Kidney (tissue), 14 donors: Measurements from ENCODE around the gene COP1. TPM values are rescaled to one million over a fixed set of nuclear protein-coding genes. Genes with fewer than 3 reads are reported as not detected.

Experiments
- DNase-seq, 5 donors: peaks; one replicate each; pipeline ENCODE4 v3.0.0-alpha.2; 2013 to 2020
- FAIRE-seq: peaks from 2 replicates; lab custom pipeline; 2012; peaks lifted over from hg19 to GRCh38; lab: Jason Lieb, UNC
- H3K27ac ChIP-seq, 2 donors: one replicate each; pipeline ENCODE4 v1.7.0; 2013; ENCODE audit warnings: low read depth in 2 of 2, low read length in 2 of 2, inconsistent platforms in 1 of 2
- H3K27me3 ChIP-seq: one replicate; pipeline ENCODE4 v1.7.1; 2013; ENCODE audit warnings: low read length, inconsistent platforms; ENCODE audit not compliant: control insufficient read depth, insufficient read depth
- H3K36me3 ChIP-seq, 3 donors: one replicate each; pipeline versions ENCODE4 v1.7.0 to v1.7.1; 2013; ENCODE audit warnings: low read length in 3 of 3, control low read depth in 1 of 3, inconsistent platforms in 1 of 3; ENCODE audit not compliant: insufficient read depth in 3 of 3, control insufficient read depth in 2 of 3
- H3K4me1 ChIP-seq, 3 donors: one replicate each; pipeline versions ENCODE4 v1.7.0 to v1.7.1; 2013; ENCODE audit warnings: low read length in 3 of 3, inconsistent platforms in 1 of 3, low read depth in 1 of 3; ENCODE audit not compliant: control insufficient read depth in 2 of 3, insufficient read depth in 2 of 3
- H3K4me3 ChIP-seq, 3 donors: one replicate each; pipeline versions ENCODE4 v1.7.0 to v1.8.1; 2013; ENCODE audit warnings: low read length in 3 of 3, control low read depth in 1 of 3, inconsistent platforms in 1 of 3
- H3K9ac ChIP-seq, 3 donors: one replicate each; pipeline versions ENCODE4 v1.7.0 to v1.7.1; 2013; ENCODE audit warnings: low read length in 3 of 3, control low read depth in 1 of 3, inconsistent platforms in 1 of 3
- H3K9me3 ChIP-seq, 3 donors: one replicate each; pipeline versions ENCODE4 v1.7.0 to v1.7.1; 2013; ENCODE audit warnings: low read length in 3 of 3, control low read depth in 1 of 3, inconsistent platforms in 1 of 3; ENCODE audit not compliant: control insufficient read depth in 2 of 3, insufficient read depth in 1 of 3
- CTCF ChIP-seq: IDR thresholded peaks from 3 replicates; pipeline ENCODE4 v1.5.1; 2012; ENCODE audit warnings: mild to moderate bottlenecking, moderate library complexity, borderline replicate concordance; ENCODE audit not compliant: insufficient read depth; ENCODE audit errors: extremely low read depth
- intact Hi-C: fragments of 100-400 bp; cut with DNase I; formaldehyde crosslinking; loops from one replicate; pipeline ENCODE4 v1.11.1; 2022
- polyA plus RNA-seq: library from polyadenylated mRNA; stranded (reverse); fragments of 350-450 nt; fragmentation: Illumina TruSeq; extraction: RNeasy Lipid Tissue Mini Kit (QIAGEN cat#74804); gene quantifications from one replicate; pipeline ENCODE4 v1.2.3, GENCODE V29; 2014; ENCODE audit warnings: low read depth, low replicate concordance; ENCODE audit not compliant: insufficient read depth
- total RNA-seq: library from RNA; stranded (reverse); fragmentation: NEBNext Ultra II Directional; extraction: Animal tissue kit (Norgen Biotek cat#: 25700); gene quantifications from one replicate; pipeline ENCODE4 v1.2.1, GENCODE V29; 2021
- donor health status: control.
- donor health status: control.
- donor health status: control.
- donor health status: control.
- donor health status: control.
- donor health status: DM: yes; HTN: yes; CAD: no.
- donor health status: Normal renal cell carcinoma (clear cell type).

Gene COP1
- total and polyA plus RNA-seq, 2 donors from 2014 or later: 38.3 to 40.2 TPM

GRCh38 chr1:176068256-176068655 lies 138.8 kb downstream of the COP1 start:
- FAIRE-seq (no peak), DNase-seq (no peak)
- no peaks in the 10 kb centered on the region for H3K36me3 ChIP-seq
- TF ChIP-seq CTCF: no peak
- H3K27me3 ChIP-seq: no peaks in the 10 kb centered on the region
- no peak overlapping the region for H3K4me3 ChIP-seq
- H3K9me3 ChIP-seq: no peaks in the 10 kb centered on the region
- H3K27ac ChIP-seq: no peak overlapping the region
- no peak overlapping the region for H3K9ac ChIP-seq
- no peaks in the 10 kb centered on the region for H3K4me1 ChIP-seq
- intact Hi-C loops: no loop called here

- Histone ChIP-seq H3K36me3 (no peaks in the 10 kb centered on the region), H3K27ac (no peak overlapping the region), H3K27me3 (no peaks in the 10 kb centered on the region), H3K9me3 (no peaks in the 10 kb centered on the region), H3K4me1 (no peaks in the 10 kb centered on the region), H3K9ac (no peak overlapping the region), H3K4me3 (no peak overlapping the region)
- FAIRE-seq (no peak), DNase-seq (no peak)
- intact Hi-C loops: no loop called here
- TF ChIP-seq CTCF: no peak
These were observed 140.4 kb downstream of the COP1 start for GRCh38 chr1:176066709-176067108.

DNA sequence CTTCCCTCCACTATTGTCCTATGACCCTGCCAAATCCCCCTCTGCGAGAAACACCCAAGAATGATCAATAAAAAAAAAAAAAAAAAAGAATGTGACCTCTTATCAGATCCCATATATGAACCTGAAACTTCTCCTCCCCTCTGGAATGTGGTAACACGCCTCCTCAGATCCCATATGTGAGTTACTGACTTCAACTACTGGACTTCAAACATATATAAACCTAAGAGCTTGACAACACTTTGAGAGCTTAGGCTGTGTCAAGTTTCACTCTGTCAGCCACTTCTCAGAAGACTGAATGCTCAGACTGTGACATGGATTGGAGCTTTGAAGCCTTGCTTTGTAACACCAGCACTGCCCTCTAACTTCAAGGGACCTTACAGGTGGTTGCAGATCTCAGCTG lies 148.4 kb downstream of the COP1 start:
- FAIRE-seq (no peak), DNase-seq (peak in 3 of 5 donors; percentile 61 to 87 (median 85))
- Histone ChIP-seq H3K4me3 (no peak overlapping the region), H3K4me1 (no peaks in the 10 kb centered on the region), H3K9ac (no peak overlapping the region), H3K27ac (no peak overlapping the region), H3K27me3 (no peaks in the 10 kb centered on the region), H3K9me3 (no peaks in the 10 kb centered on the region), H3K36me3 (no peaks in the 10 kb centered on the region)
- intact Hi-C loops: no loop called here
- TF ChIP-seq CTCF: no peak

DNA sequence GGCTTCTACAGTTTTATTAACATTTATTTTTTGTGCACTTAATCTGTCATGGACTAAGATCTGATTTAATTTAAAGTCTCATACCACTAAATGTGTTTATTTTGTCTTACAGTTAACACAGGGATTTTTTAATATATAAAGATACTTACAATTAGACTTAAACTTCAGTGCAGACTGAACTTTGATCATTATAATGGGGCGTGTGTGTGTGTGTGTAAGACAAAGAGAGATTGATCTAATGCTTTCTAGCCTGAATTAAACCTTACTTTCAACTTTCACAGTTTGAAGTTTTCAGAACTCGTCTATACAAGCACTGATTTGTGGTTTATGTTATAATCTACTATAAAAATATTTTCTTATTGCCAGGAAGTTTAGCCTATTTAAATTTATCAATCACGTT lies 150.8 kb downstream of the COP1 start:
- intact Hi-C loops: no loop called here
- Histone ChIP-seq H3K9me3 (no peaks in the 10 kb centered on the region), H3K9ac (no peak overlapping the region), H3K27me3 (no peaks in the 10 kb centered on the region), H3K4me3 (no peak overlapping the region), H3K4me1 (no peaks in the 10 kb centered on the region), H3K27ac (no peak overlapping the region), H3K36me3 (no peaks in the 10 kb centered on the region)
- no peak for DNase-seq
- TF ChIP-seq CTCF: no peak
- no peak for FAIRE-seq
